Activated naive CD4-positive, alpha-beta T cell treated with anti-CD3 and anti-CD28 coated beads, Interleukin-2, amount 10 ng/mL, durations not matched to agents 7 days and 5 days (primary cell): Measurements from ENCODE around the gene PPP1R1B.

Experiments
- CTCF ChIA-PET: fragments of 350-600 bp; sonication (Branson Sonifier 250); formaldehyde crosslinking; loops from one replicate; lab custom pipeline; 2021; ENCODE audit warnings: antibody characterized with exemption; lab: Charles Lee
- DNase-seq: peaks from one replicate; pipeline ENCODE4 v3.0.0-alpha.2; 2020
- H3K27ac Mint-ChIP-seq: one replicate; pipeline ENCODE4 v1.8.0; 2021; ENCODE audit warnings: mild to moderate bottlenecking, moderate library complexity, mixed read lengths
- H3K27me3 Mint-ChIP-seq: one replicate; pipeline ENCODE4 v1.8.0; 2021; ENCODE audit warnings: mild to moderate bottlenecking, mixed read lengths
- H3K36me3 Mint-ChIP-seq: one replicate; pipeline ENCODE4 v1.8.0; 2021; ENCODE audit warnings: mixed read lengths
- H3K4me1 Mint-ChIP-seq: one replicate; pipeline ENCODE4 v1.8.0; 2021; ENCODE audit warnings: mixed read lengths
- H3K4me3 Mint-ChIP-seq: one replicate; pipeline ENCODE4 v1.8.0; 2021; ENCODE audit warnings: mild to moderate bottlenecking, moderate library complexity, mixed read lengths
- H3K9me3 Mint-ChIP-seq: one replicate; pipeline ENCODE4 v1.8.0; 2021; ENCODE audit warnings: mixed read lengths

Gene PPP1R1B

GRCh38 chr17:39627047-39627711 lies 427 bp downstream of the PPP1R1B start:
- CTCF ChIA-PET, result interaction anchor here (1.4 to 1.8 kb wide), 2 partner anchors 8 to 27 kb away, joined by 4 to 9 read pairs; no protein-coding TSS in a partner anchor
- no peaks in the 10 kb centered on the region for H3K36me3 Mint-ChIP-seq
- peaks cover 92% of the 10 kb centered on the region for H3K27me3 Mint-ChIP-seq
- H3K4me3 Mint-ChIP-seq, result no peak overlapping the region
- H3K27ac Mint-ChIP-seq, result no peak overlapping the region
- DNase-seq, result no peak
- no peaks in the 10 kb centered on the region for H3K9me3 Mint-ChIP-seq
- H3K4me1 Mint-ChIP-seq, result peaks cover 31% of the 10 kb centered on the region

DNA sequence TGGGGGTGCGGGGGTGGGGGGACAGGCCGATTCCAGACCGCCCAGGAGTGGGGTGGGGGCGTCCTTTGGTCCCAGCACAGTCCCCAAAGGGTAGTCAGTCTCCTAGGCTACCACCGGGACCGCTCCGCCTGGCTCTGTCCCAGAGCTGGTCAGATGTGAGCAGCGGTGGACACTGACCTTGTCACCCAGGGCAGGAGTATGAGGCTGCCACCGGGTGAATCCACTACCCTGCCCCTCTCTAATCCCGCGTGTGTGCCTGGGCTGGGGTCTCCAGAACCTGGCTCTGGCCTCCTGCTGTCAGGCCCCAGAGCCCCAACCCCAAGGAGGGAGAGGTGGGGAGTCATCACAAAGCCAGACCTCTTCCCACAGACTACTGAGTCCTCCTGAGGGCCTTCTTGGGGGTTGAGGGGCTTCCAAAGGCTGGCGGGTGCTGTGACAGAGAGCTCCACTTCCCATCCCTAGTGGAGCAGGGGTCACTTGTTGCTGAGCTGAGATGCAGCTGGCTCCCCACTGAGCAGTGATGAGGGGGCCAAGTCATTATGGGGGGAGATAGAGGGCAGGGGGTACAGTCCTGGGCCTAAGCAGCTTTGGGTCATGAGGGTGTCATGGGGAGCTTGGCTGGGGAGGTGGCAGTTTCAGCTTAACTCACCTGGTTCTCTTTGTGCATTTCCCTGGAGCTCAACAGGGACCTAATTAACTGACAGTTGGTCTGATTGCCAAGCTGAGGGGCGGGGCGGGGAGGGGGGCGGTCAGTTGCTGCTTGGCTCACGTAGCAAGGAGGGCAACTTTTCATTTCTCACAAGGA lies 1.2 kb downstream of the PPP1R1B start:
- Mint-ChIP-seq H3K4me1 (peaks cover 26% of the 10 kb centered on the region), H3K9me3 (no peaks in the 10 kb centered on the region), H3K27ac (no peak overlapping the region), H3K4me3 (no peak overlapping the region), H3K27me3 (peaks cover 98% of the 10 kb centered on the region), H3K36me3 (no peaks in the 10 kb centered on the region)
- DNase-seq, result no peak
- CTCF ChIA-PET, result interaction anchor here (1.4 to 1.8 kb wide), 2 partner anchors 9 to 26 kb away, joined by 4 to 9 read pairs; no protein-coding TSS in a partner anchor

GRCh38 chr17:39628655-39629493 lies 2.1 kb downstream of the PPP1R1B start:
- H3K27me3 Mint-ChIP-seq, result peaks cover 97% of the 10 kb centered on the region
- H3K4me3 Mint-ChIP-seq, result no peak overlapping the region
- H3K36me3 Mint-ChIP-seq, result no peaks in the 10 kb centered on the region
- H3K4me1 Mint-ChIP-seq, result peaks cover 19% of the 10 kb centered on the region
- CTCF ChIA-PET, result interaction anchor here (1.4 to 6.8 kb wide), 3 partner anchors 10 to 25 kb away, joined by 4 to 55 read pairs (median 9); no protein-coding TSS in a partner anchor
- no peak overlapping the region for H3K27ac Mint-ChIP-seq
- DNase-seq, result no peak
- H3K9me3 Mint-ChIP-seq, result no peaks in the 10 kb centered on the region

GRCh38 chr17:39629494-39629880 lies 2.7 kb downstream of the PPP1R1B start:
- no peak for DNase-seq
- Mint-ChIP-seq H3K4me1 (peaks cover 21% of the 10 kb centered on the region), H3K9me3 (no peaks in the 10 kb centered on the region), H3K27ac (no peak overlapping the region), H3K27me3 (peaks cover 96% of the 10 kb centered on the region), H3K36me3 (no peaks in the 10 kb centered on the region), H3K4me3 (no peak overlapping the region)
- CTCF ChIA-PET, result interaction anchor here (0.6 to 6.8 kb wide), 2 partner anchors 23 to 573 kb away, joined by 4 to 55 read pairs; no protein-coding TSS in a partner anchor

DNA sequence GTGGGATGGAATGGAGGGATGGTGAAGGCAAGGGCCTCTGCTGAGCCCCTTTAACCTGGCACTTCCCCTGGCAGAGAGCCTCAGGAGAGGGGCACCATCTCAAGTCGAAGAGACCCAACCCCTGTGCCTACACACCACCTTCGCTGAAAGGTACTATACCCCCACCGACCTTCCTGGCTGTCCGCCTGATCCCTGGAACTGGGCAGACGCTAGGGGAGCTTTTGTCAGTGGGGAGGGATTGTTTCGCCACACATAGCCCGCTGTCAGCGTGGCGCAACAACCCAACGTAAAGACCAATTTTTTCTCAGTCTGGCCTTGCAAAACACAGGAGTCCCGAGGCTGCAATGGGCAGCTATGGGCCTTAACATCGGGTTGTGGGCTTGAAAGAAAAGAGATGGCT lies 3.1 kb downstream of the PPP1R1B start:
- Mint-ChIP-seq H3K36me3 (no peaks in the 10 kb centered on the region), H3K4me3 (no peak overlapping the region), H3K27me3 (peaks cover 92% of the 10 kb centered on the region), H3K9me3 (no peaks in the 10 kb centered on the region), H3K27ac (no peak overlapping the region), H3K4me1 (peaks cover 22% of the 10 kb centered on the region)
- no peak for DNase-seq
- CTCF ChIA-PET, result interaction anchor here (0.6 to 6.8 kb wide), 5 partner anchors 9 to 573 kb away, joined by 4 to 55 read pairs (median 6); no protein-coding TSS in a partner anchor

DNA sequence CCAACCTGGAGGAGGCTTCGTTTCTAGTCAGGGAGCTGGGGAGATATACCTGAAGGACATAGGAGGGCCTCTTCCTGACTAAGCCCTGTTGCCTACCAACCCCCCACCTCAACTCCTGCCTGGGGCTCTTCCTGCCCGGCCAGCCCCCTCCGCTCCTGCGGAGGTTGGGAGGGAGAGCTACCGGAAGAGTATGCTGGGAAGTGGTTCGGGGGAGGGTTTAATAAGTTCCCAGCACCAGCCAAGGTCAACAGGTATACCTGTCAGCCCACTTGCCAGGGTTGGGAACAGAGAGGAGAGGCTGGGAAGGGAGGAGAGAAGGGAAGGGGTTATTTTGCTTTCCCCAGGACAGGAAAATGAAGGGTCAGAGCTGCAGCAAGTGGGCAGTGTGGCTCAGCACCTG lies 4.7 kb downstream of the PPP1R1B start:
- peaks cover 77% of the 10 kb centered on the region for H3K27me3 Mint-ChIP-seq
- H3K4me1 Mint-ChIP-seq, result peaks cover 27% of the 10 kb centered on the region
- no peak overlapping the region for H3K27ac Mint-ChIP-seq
- no peak overlapping the region for H3K4me3 Mint-ChIP-seq
- H3K9me3 Mint-ChIP-seq, result no peaks in the 10 kb centered on the region
- DNase-seq, result no peak
- CTCF ChIA-PET, result interaction anchor here (0.6 to 6.8 kb wide), 7 partner anchors 8 to 346 kb away, joined by 3 to 55 read pairs (median 6); no protein-coding TSS in a partner anchor
- H3K36me3 Mint-ChIP-seq, result no peaks in the 10 kb centered on the region

GRCh38 chr17:39632153-39632941 lies 5.6 kb downstream of the PPP1R1B start:
- DNase-seq, result no peak
- CTCF ChIA-PET, result interaction anchor here (1.1 to 6.8 kb wide), 6 partner anchors 8 to 36 kb away, joined by 3 to 56 read pairs (median 19); partner anchors contain the start of gene PNMT
- Mint-ChIP-seq H3K4me3 (no peak overlapping the region), H3K36me3 (no peaks in the 10 kb centered on the region), H3K4me1 (peaks cover 26% of the 10 kb centered on the region), H3K9me3 (no peaks in the 10 kb centered on the region), H3K27me3 (peaks cover 68% of the 10 kb centered on the region), H3K27ac (no peak overlapping the region)

DNA sequence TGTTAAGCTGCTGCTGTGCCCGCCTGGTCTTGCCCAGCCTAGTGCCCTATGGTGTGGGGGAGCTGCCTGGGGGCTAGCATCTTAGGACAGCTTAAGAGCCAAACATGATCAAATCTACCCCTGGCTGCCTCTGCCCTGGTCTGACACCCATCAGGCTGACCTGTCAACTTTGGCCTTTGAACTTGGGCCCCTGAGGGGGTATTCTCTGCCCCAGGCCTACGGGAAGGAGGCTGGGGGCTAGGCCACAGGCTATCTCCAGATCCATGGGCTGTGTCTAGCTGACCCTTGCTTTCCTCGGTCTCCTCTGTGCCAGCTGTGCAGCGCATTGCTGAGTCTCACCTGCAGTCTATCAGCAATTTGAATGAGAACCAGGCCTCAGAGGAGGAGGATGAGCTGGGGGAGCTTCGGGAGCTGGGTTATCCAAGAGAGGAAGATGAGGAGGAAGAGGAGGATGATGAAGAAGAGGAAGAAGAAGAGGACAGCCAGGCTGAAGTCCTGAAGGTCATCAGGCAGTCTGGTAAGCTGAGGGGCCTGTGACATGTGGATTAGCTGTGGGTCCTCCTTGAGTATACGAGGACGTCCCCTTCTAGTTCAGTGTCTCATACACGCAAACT lies 6.9 kb downstream of the PPP1R1B start:
- Mint-ChIP-seq H3K4me3 (no peak overlapping the region), H3K27ac (no peak overlapping the region)

DNA sequence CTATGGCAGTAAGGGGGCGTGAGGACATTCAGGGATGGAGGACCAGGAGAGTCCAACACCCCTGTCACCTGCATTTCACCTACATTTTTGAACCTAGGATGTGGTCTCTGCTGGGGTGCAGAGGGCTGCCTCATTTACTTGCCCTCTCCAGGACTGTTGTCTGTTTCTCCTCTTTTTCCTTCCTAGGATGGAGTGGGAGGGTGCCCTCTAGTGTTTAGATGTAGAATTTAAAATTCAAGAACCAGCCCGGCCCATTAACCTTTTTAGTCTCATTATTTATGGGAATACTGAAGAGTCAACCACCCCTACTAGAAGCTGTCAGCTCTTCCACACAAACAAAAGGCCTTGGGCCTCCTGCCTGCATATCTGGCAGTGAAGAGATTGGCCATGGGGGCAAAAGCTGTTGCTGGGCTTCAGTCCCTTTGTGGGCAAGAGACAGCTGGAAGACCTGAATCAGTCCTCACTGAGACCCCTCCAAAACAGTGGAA lies 7.7 kb downstream of the PPP1R1B start:
- CTCF ChIA-PET, result interaction anchor here (0.8 to 6.8 kb wide), 8 partner anchors 9 to 110 kb away, joined by 3 to 56 read pairs (median 8); no protein-coding TSS in a partner anchor
- Mint-ChIP-seq H3K4me1 (peaks cover 46% of the 10 kb centered on the region), H3K9me3 (no peaks in the 10 kb centered on the region), H3K4me3 (no peak overlapping the region), H3K36me3 (peaks cover 7% of the 10 kb centered on the region), H3K27ac (no peak overlapping the region), H3K27me3 (peaks cover 47% of the 10 kb centered on the region)
- peak; percentile 34 for DNase-seq

More for the DNA sequence above, 6.9 kb downstream of the PPP1R1B start:
- Mint-ChIP-seq H3K4me1 (peaks cover 38% of the 10 kb centered on the region), H3K9me3 (no peaks in the 10 kb centered on the region), H3K36me3 (peaks cover 3% of the 10 kb centered on the region), H3K27me3 (peaks cover 55% of the 10 kb centered on the region)
- no peak for DNase-seq
- CTCF ChIA-PET, result interaction anchor here (0.7 to 6.8 kb wide), 10 partner anchors 8 to 262 kb away, joined by 3 to 56 read pairs (median 4); partner anchors contain the start of gene PNMT

- CTCF ChIA-PET, result interaction anchor here (1.2 to 6.8 kb wide), 5 partner anchors 11 to 70 kb away, joined by 3 to 56 read pairs (median 12); no protein-coding TSS in a partner anchor
- Mint-ChIP-seq H3K27ac (no peak overlapping the region), H3K4me1 (peaks cover 55% of the 10 kb centered on the region), H3K36me3 (peaks cover 9% of the 10 kb centered on the region), H3K9me3 (no peaks in the 10 kb centered on the region), H3K4me3 (peak overlapping the region; percentile 19), H3K27me3 (peaks cover 34% of the 10 kb centered on the region)
- DNase-seq, result no peak
Measured at GRCh38 chr17:39635614-39636176, 8.9 kb downstream of the PPP1R1B start.

DNA sequence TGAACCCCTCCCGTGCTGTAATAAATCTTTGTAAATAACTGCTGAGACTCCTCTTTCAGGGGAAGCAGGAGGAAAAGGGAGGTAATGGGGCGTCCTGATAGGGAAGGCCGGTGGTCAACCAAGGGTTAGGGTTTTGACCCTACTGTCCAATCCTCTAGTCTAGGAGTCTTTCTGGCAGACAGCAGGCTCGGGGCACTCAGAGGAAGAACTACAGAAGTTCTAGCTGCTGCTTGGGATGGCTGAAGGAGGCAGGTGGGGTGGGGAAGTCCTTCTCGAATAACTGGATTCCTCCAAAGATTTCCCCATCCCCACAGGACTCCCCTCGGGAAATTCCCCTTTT lies 9.8 kb downstream of the PPP1R1B start:
- CTCF ChIA-PET, result interaction anchor here (0.7 to 1.2 kb wide), 3 partner anchors 15 to 71 kb away, joined by 3 read pairs; no protein-coding TSS in a partner anchor
- no peak for DNase-seq
- Mint-ChIP-seq H3K4me3 (peak overlapping the region; percentile 83), H3K4me1 (peaks cover 53% of the 10 kb centered on the region), H3K9me3 (no peaks in the 10 kb centered on the region), H3K27me3 (peaks cover 26% of the 10 kb centered on the region), H3K36me3 (peaks cover 9% of the 10 kb centered on the region), H3K27ac (peak overlapping the region; percentile 77)
